ENCODE measurements around the gene PARP6.
"Not testable (repeated sequence)": the region's sequence is repeated elsewhere in the genome, so short reads cannot be mapped to it uniquely, and the experiment has no call there.

The PARP6 gene

GRCh38 chr15:72276326-72276700 is 4.0 kb upstream of the PARP6 start:
- no peak for DNase-seq

GRCh38 chr15:72275635-72276325 is 3.4 kb upstream of the PARP6 start:
- DNase-seq = not testable (repeated sequence)

- DNase-seq = no peak
These were observed 621 bp upstream of the PARP6 start for GRCh38 chr15:72272997-72273352.

- no peak for DNase-seq
These were observed 500 bp downstream of the PARP6 start for GRCh38 chr15:72271895-72272212.

- no peak for DNase-seq
These were observed 1.1 kb downstream of the PARP6 start for GRCh38 chr15:72271221-72271620.

GRCh38 chr15:72269739-72270138 is 2.6 kb downstream of the PARP6 start:
- DNase-seq = no peak

GRCh38 chr15:72265031-72265430 is 7.3 kb downstream of the PARP6 start:
- DNase-seq = no peak

GRCh38 chr15:72252663-72253299 is 19.6 kb downstream of the PARP6 start:
- no peak for DNase-seq

- DNase-seq = no peak
These were observed 23.1 kb downstream of the PARP6 start for GRCh38 chr15:72249142-72249810.

- DNase-seq = no peak
These were observed 23.8 kb downstream of the PARP6 start for GRCh38 chr15:72248514-72248913.

- DNase-seq = no peak
These were observed 29.5 kb downstream of the PARP6 start for GRCh38 chr15:72242775-72243370.

- no peak for DNase-seq
These were observed 32.7 kb downstream of the PARP6 start for GRCh38 chr15:72239652-72240051.

- DNase-seq = no peak
These were observed 33.8 kb downstream of the PARP6 start for GRCh38 chr15:72238586-72238985.

- no peak for DNase-seq
These were observed 34.5 kb downstream of the PARP6 start for GRCh38 chr15:72237853-72238224.

GRCh38 chr15:72237029-72237852 is 35.1 kb downstream of the PARP6 start:
- peak; percentile 55 for DNase-seq

- DNase-seq = no peak
These were observed 35.9 kb downstream of the PARP6 start for GRCh38 chr15:72236381-72237003.

- no peak for DNase-seq
These were observed 37.1 kb downstream of the PARP6 start for GRCh38 chr15:72235298-72235697.

- DNase-seq = no peak
These were observed 38.6 kb downstream of the PARP6 start for GRCh38 chr15:72233769-72234168.

- peak; percentile 36 for DNase-seq
These were observed 40.4 kb downstream of the PARP6 start for GRCh38 chr15:72231833-72232478.

- DNase-seq = peak; percentile 94
These were observed 41.1 kb downstream of the PARP6 start, which contains the start of gene PKM for GRCh38 chr15:72231066-72231832. PKM (minus strand) TSS chr15:72231190; CDS start chr15:72219097, 12,093 bp downstream.
